WERI-Rb-1 (cell line): Measurements from ENCODE around the gene RNF212B.

Source experiments
- DNase-seq: peaks from one replicate; pipeline ENCODE4 v3.0.0-alpha.2; 2020
- H3K27ac ChIP-seq: fragments of 250-450 bp; sonication (Bioruptor Pico); 2 replicates; pipeline ENCODE4 v1.5.1; 2020; ENCODE audit warnings: mild to moderate bottlenecking, moderate library complexity
- H3K27me3 ChIP-seq: fragments of 250-450 bp; sonication (Bioruptor Pico); 2 replicates; pipeline ENCODE4 v1.5.1; 2021; ENCODE audit warnings: mild to moderate bottlenecking, low read depth, moderate library complexity; ENCODE audit not compliant: insufficient read depth, severe bottlenecking
- H3K36me3 ChIP-seq: fragments of 250-450 bp; sonication (Bioruptor Pico); 2 replicates; pipeline ENCODE4 v1.5.1; 2020; ENCODE audit warnings: mild to moderate bottlenecking, moderate library complexity
- H3K4me3 ChIP-seq: 2 replicates; pipeline ENCODE4 v1.5.1; 2011; ENCODE audit warnings: low read depth, mild to moderate bottlenecking, control low read depth, low read length
- H3K9me3 ChIP-seq: fragments of 250-450 bp; sonication (Bioruptor Pico); 2 replicates; pipeline ENCODE4 v1.5.1; 2021; ENCODE audit warnings: mild to moderate bottlenecking, moderate library complexity; ENCODE audit not compliant: severe bottlenecking
- TF ChIP-seq, protein P1 (sequence below): IDR thresholded peaks from 2 replicates; pipeline ENCODE4 v1.5.1; 2011; ENCODE audit warnings: low read depth, mild to moderate bottlenecking, control low read depth, inconsistent platforms, low read length

The RNF212B gene

DNA sequence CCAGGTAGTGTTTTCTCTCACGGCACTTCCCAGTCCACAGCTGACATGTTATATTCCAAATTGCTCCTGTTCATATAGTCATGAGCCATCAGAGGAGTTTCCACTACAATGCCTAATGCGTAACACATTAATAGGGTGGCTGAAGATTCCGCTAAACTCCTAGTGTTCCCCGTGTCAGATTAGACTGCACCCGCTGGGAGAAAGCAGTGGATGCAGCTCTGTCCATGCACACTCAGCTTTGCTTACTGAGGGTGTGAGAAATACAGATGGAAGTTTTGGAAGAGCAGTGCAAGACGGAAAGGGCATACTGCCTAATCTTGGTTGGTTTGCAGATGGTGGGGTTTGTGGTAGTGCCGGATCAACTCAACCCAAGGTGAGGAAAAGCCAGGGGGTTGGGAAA, 59.4 kb downstream of the RNF212B start:
- no peak overlapping the region for H3K27ac ChIP-seq
- no peaks in the 10 kb centered on the region for H3K27me3 ChIP-seq
- TF ChIP-seq, protein P1, sequence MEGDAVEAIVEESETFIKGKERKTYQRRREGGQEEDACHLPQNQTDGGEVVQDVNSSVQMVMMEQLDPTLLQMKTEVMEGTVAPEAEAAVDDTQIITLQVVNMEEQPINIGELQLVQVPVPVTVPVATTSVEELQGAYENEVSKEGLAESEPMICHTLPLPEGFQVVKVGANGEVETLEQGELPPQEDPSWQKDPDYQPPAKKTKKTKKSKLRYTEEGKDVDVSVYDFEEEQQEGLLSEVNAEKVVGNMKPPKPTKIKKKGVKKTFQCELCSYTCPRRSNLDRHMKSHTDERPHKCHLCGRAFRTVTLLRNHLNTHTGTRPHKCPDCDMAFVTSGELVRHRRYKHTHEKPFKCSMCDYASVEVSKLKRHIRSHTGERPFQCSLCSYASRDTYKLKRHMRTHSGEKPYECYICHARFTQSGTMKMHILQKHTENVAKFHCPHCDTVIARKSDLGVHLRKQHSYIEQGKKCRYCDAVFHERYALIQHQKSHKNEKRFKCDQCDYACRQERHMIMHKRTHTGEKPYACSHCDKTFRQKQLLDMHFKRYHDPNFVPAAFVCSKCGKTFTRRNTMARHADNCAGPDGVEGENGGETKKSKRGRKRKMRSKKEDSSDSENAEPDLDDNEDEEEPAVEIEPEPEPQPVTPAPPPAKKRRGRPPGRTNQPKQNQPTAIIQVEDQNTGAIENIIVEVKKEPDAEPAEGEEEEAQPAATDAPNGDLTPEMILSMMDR, result no peak
- no peak for DNase-seq
- H3K4me3 ChIP-seq, result no peak overlapping the region
- H3K36me3 ChIP-seq, result peaks cover 22% of the 10 kb centered on the region
- no peaks in the 10 kb centered on the region for H3K9me3 ChIP-seq

DNA sequence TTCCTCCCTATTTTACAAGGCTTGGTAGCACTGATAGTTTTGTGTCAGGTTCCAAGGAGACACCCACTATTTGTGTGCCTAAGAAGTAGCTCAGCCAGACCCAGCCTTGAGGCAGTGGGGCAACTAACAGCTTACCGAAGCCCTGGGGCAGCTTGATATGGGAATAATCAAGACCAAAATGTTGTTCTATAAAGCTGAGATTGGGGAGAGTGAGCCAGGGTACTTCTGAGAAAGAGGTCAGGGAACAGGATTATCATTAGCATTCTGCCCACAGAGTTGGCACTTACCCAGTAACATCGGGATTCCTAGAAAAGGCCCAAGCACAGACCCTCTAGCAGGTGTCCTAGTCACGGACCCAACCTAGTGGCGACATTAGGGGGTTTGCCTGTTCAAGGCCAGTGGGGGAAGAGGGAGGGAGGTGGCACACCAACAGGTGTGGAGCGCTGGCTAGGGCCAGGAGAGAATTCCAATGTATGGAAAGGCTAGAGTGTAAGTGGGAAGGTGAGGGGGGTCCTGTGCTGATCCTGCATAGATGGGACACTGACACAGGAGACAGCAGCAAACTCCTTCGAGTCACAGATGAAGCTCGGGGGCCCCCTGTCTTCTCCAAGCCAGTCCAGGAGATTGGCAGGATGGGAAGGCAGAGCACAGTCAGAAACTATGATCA, 60.0 kb downstream of the RNF212B start:
- H3K27me3 ChIP-seq, result no peaks in the 10 kb centered on the region

GRCh38 chr14:23299211-23299957, 61.6 kb downstream of the RNF212B start:
- Histone ChIP-seq H3K27ac (no peak overlapping the region), H3K27me3 (no peaks in the 10 kb centered on the region), H3K36me3 (peaks cover 22% of the 10 kb centered on the region), H3K9me3 (no peaks in the 10 kb centered on the region), H3K4me3 (no peak overlapping the region)
- TF ChIP-seq, protein P1, result peak; percentile 48
- DNase-seq, result no peak

More for the DNA sequence above, 60.0 kb downstream of the RNF212B start:
- no peak overlapping the region for H3K27ac ChIP-seq
- DNase-seq, result no peak
- H3K36me3 ChIP-seq, result peaks cover 22% of the 10 kb centered on the region
- no peaks in the 10 kb centered on the region for H3K9me3 ChIP-seq
- TF ChIP-seq, protein P1, result no peak
- H3K4me3 ChIP-seq, result no peak overlapping the region

DNA sequence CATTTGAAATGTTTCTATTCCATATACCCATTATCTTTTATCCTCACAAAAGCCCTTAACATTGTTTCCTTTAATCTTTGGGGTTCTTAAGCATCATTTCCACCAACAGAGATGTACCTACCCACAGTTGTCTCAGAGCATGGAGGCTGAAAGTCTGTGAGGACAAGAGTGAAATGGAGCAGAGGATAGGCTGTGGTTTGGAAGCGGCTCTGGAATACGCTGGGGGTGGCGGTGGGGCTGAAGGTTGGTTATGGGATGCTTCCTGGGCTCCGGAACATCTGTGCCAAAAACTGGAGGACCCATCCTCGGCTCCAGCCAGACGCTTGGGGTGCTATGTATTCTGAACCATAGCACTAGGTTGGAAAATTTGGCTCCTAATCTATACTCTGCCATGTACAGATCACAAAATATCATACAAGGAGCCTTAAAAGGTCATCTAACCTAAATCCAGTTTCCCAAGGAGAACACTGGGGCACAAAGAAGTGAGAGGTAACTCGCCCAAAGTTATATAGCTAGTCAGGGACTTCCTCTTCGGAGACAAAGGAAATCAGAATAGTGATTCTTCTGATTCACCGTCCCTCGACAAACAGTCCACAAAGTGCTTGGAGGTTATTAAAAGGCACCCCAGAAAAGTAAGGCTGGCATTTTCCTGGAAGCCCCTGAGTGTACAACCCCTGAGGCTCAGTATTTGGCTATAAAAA, 62.4 kb downstream of the RNF212B start:
- Histone ChIP-seq H3K4me3 (peak overlapping the region; percentile 75), H3K27ac (peak overlapping the region; percentile 98), H3K9me3 (no peaks in the 10 kb centered on the region), H3K27me3 (no peaks in the 10 kb centered on the region), H3K36me3 (peaks cover 22% of the 10 kb centered on the region)
- TF ChIP-seq, protein P1, result no peak
- no peak for DNase-seq

GRCh38 chr14:23300687-23301223, 63.0 kb downstream of the RNF212B start:
- H3K27me3 ChIP-seq, result no peaks in the 10 kb centered on the region

More at GRCh38 chr14:23300687-23301223, 63.0 kb downstream of the RNF212B start:
- peak overlapping the region; percentile 98 for H3K27ac ChIP-seq
- peak overlapping the region; percentile 75 for H3K4me3 ChIP-seq
- TF ChIP-seq, protein P1, result no peak
- H3K9me3 ChIP-seq, result no peaks in the 10 kb centered on the region
- H3K36me3 ChIP-seq, result peaks cover 22% of the 10 kb centered on the region
- peak; percentile 81 for DNase-seq
